SK-N-SH treated with all-trans-retinoic acid at 6 μM for 48 hours (cell line): ENCODE data around the gene SORCS2.

Experiments used
- CSRNP3 ChIP-seq: fragments of 250-450 bp; sonication (Bioruptor Pico); IDR thresholded peaks from 2 replicates; pipeline ENCODE4 v1.5.1; 2021; ENCODE audit warnings: mild to moderate bottlenecking, moderate library complexity
- ISL1 ChIP-seq: fragments of 250-450 bp; sonication (Bioruptor Pico); IDR thresholded peaks from 2 replicates; pipeline ENCODE4 v2.1.2; 2022; ENCODE audit warnings: mild to moderate bottlenecking, moderate library complexity
- PATZ1 ChIP-seq: fragments of 250-450 bp; sonication (Bioruptor Pico); IDR thresholded peaks from 2 replicates; pipeline ENCODE4 v1.8.0; 2020; ENCODE audit warnings: mild to moderate bottlenecking, moderate library complexity, borderline replicate concordance
- POU6F1 ChIP-seq: fragments of 250-450 bp; sonication (Bioruptor Pico); IDR thresholded peaks from 2 replicates; pipeline ENCODE4 v1.8.0; 2021; ENCODE audit warnings: low read depth, mild to moderate bottlenecking, moderate library complexity, borderline replicate concordance
- RARB ChIP-seq: fragments of 250-450 bp; sonication (Bioruptor Pico); IDR thresholded peaks from 2 replicates; pipeline ENCODE4 v1.8.0; 2021; ENCODE audit warnings: mild to moderate bottlenecking, moderate library complexity
- TCF4 ChIP-seq: fragments of 250-450 bp; sonication (Bioruptor Pico); IDR thresholded peaks from 2 replicates; pipeline ENCODE4 v1.8.0; 2021; ENCODE audit warnings: mild to moderate bottlenecking, moderate library complexity, borderline replicate concordance
- ZC3H10 ChIP-seq: fragments of 250-450 bp; sonication (Bioruptor Pico); IDR thresholded peaks from 2 replicates; pipeline ENCODE4 v1.5.1; 2021; ENCODE audit warnings: mild to moderate bottlenecking, moderate library complexity
- ZFP30 ChIP-seq: fragments of 450-650 bp; formaldehyde crosslinking; IDR thresholded peaks from 2 replicates; pipeline ENCODE4 v1.5.0; 2022; ENCODE audit warnings: mild to moderate bottlenecking, moderate library complexity

GRCh38 chr4:7367864-7368277 lies 175.5 kb downstream of the SORCS2 start:
- TF ChIP-seq ZC3H10 (CRISPR knock-in tag) (no peak), PATZ1 (no peak), CSRNP3 (CRISPR knock-in tag) (no peak), RARB (CRISPR knock-in tag) (no peak), ISL1 (no peak), TCF4 (CRISPR knock-in tag) (no peak), POU6F1 (CRISPR knock-in tag) (no peak), ZFP30 (CRISPR knock-in tag) (no peak)
